Thyroid gland (tissue), 4 donors: ENCODE measurements around the gene FBLL1. TPM values are rescaled to one million over a fixed set of nuclear protein-coding genes. Genes with fewer than 3 reads are reported as not detected.
"Not testable (repeated sequence)": the region's sequence is repeated elsewhere in the genome, so short reads cannot be mapped to it uniquely, and the experiment has no call there.

Source experiments
- DNase-seq, 2 donors: peaks; one replicate each; pipeline ENCODE4 v3.0.0-alpha.2; 2019
- H3K27ac ChIP-seq, 3 donors: fragments of 200-600 bp; sonication (generic); 1 replicate in 2 of 3; 2 replicates in 1 of 3; pipeline ENCODE4 v1.5.1; 2016 to 2019; ENCODE audit warnings: mild to moderate bottlenecking in 1 of 3, moderate library complexity in 1 of 3
- H3K27me3 ChIP-seq: fragments of 200-600 bp; sonication (generic); one replicate; pipeline ENCODE4 v1.5.1; 2019
- H3K36me3 ChIP-seq, 2 donors: fragments of 200-600 bp; sonication (generic); one replicate each; pipeline ENCODE4 v1.5.1; 2016 to 2019
- H3K4me1 ChIP-seq, 2 donors: fragments of 200-600 bp; sonication (generic); one replicate each; pipeline ENCODE4 v1.5.1; 2017 to 2019
- H3K4me3 ChIP-seq, 3 donors: fragments of 200-600 bp; sonication (generic); replicated peaks in 1 of 3; 1 replicate in 2 of 3; 2 replicates in 1 of 3; pipeline ENCODE4 v1.5.1; 2016; ENCODE audit warnings: mild to moderate bottlenecking in 1 of 3
- H3K9me3 ChIP-seq: fragments of 200-600 bp; sonication (generic); one replicate; pipeline ENCODE4 v1.5.1; 2017
- POLR2A ChIP-seq, 2 donors: fragments of 450-650 bp; IDR thresholded peaks; one replicate each; pipeline ENCODE4 v1.6.1; 2017; ENCODE audit warnings: antibody characterized with exemption in 2 of 2, mild to moderate bottlenecking in 2 of 2, moderate library complexity in 1 of 2
- WGBS, 2 donors: methylation state at CpG; one replicate each; pipeline ENCODE4 v1.1.5; 2017; 5-methylcytosine and 5-hydroxymethylcytosine counted together
- intact Hi-C: fragments of 100-400 bp; cut with DNase I; formaldehyde crosslinking; loops from one replicate; pipeline ENCODE4 v1.15.1; 2023
- total RNA-seq, 4 donors: library from RNA; depleted of rRNA; stranded (reverse); fragments of >200 nt; gene quantifications; one replicate each; pipeline ENCODE4 v1.2.3, GENCODE V29; 2016
- TF ChIP-seq, protein P1 (sequence below), 6 experiments: fragments of 200-600 bp in 3 of 6; fragments of 450-650 bp in 3 of 6; sonication (generic) in 3 of 6; IDR thresholded peaks; one replicate each; pipeline ENCODE4 v1.5.1; 2016 to 2019; ENCODE audit warnings: antibody characterized with exemption in 6 of 6, mild to moderate bottlenecking in 2 of 6, inconsistent platforms in 1 of 6, moderate library complexity in 1 of 6

FBLL1 gene
- total RNA-seq, 4 donors from 2014 or later: not detected

DNA sequence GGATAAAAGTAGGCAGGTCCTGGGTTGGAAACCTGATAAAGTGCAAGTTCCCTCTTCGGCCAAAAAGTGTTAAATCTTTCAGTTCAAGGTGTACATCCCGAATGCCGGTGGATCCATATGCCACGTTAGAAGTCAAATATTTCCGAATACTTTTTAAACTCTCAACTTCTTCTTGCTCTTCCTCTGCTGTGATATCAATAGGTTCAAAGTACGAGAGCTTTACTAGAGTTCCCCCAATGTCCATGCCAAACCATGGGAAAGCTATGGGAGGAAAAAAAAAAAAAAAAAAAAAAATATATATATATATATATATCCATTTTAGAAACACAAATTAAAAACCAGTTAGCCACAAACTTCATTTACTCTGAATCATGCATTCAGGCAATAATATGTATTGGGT is 39.6 kb downstream of the FBLL1 start:
- intact Hi-C loops: no loop called here
- TF ChIP-seq POLR2A (IDR thresholded peaks at IDR 0.05): no peak
- TF ChIP-seq, protein P1, sequence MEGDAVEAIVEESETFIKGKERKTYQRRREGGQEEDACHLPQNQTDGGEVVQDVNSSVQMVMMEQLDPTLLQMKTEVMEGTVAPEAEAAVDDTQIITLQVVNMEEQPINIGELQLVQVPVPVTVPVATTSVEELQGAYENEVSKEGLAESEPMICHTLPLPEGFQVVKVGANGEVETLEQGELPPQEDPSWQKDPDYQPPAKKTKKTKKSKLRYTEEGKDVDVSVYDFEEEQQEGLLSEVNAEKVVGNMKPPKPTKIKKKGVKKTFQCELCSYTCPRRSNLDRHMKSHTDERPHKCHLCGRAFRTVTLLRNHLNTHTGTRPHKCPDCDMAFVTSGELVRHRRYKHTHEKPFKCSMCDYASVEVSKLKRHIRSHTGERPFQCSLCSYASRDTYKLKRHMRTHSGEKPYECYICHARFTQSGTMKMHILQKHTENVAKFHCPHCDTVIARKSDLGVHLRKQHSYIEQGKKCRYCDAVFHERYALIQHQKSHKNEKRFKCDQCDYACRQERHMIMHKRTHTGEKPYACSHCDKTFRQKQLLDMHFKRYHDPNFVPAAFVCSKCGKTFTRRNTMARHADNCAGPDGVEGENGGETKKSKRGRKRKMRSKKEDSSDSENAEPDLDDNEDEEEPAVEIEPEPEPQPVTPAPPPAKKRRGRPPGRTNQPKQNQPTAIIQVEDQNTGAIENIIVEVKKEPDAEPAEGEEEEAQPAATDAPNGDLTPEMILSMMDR (IDR thresholded peaks at IDR 0.05): no peak
- Histone ChIP-seq H3K27ac (no peak overlapping the region), H3K27me3 (no peaks in the 10 kb centered on the region), H3K36me3 (peaks cover 0 to 5% of the 10 kb centered on the region in 2 donors), H3K9me3 (no peaks in the 10 kb centered on the region), H3K4me3 (no peak overlapping the region), H3K4me1 (peaks cover 12 to 23% of the 10 kb centered on the region in 2 donors)
- no peak for DNase-seq
- WGBS, 2 donors: 97 to 99% methylated on average over 6 of the region's 6 CpGs

DNA sequence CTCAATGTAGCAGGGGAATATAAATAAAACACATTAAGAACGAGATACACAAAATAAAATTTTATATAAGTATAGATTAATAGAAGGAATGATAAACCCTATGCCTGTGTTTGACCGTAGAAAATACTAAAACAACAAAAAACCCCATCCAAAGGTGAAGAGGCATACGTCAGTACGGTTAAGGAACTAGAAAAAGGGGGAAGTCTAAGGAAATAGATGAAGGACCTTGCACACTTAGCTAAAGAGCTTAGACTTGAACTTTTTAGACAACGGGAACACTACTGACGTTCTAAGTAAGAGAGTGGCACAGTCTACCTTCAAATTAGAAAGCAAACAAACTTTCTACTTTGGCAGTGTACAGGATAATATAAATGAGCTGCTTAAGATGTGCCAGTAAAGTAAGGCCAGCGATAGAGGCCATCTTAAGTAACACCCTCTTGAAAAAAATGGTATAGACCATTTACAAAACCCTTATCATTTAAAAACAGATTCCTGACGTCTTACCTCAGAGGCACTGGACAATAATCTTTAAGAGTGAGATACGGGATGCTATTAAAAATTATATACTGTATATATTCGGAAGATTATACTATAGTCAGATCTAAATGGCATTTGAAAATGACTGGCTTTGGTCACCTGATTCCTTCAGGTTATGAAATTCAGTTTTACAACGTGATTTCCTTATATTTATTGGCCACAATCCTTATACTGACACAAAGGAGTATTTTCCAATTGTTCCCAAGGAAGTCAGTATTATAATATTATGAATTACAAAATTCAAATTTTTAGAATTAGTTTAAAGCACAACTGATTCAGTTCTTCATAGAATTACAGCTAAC is 41.6 kb downstream of the FBLL1 start:
- DNase-seq: no peak
- Histone ChIP-seq H3K27ac (no peak overlapping the region), H3K9me3 (no peaks in the 10 kb centered on the region), H3K36me3 (peaks cover 0 to 5% of the 10 kb centered on the region in 2 donors), H3K27me3 (no peaks in the 10 kb centered on the region), H3K4me1 (peaks cover 15 to 24% of the 10 kb centered on the region in 2 donors), H3K4me3 (no peak overlapping the region)
- intact Hi-C loops: no loop called here
- WGBS, 2 donors: 79 to 85% methylated on average over 11 of the region's 11 CpGs
- no peak for TF ChIP-seq POLR2A (IDR thresholded peaks at IDR 0.05)
- TF ChIP-seq, protein P1 (IDR thresholded peaks at IDR 0.05): no peak

GRCh38 chr5:168573663-168574062 is 44.6 kb downstream of the FBLL1 start:
- H3K4me3 ChIP-seq, H3K36me3 ChIP-seq, DNase-seq, H3K9me3 ChIP-seq, H3K27ac ChIP-seq, intact Hi-C loops, H3K27me3 ChIP-seq: not testable (repeated sequence)
- 98 to 100% methylated on average over 3 of the region's 3 CpGs for WGBS, 2 donors
- peaks cover 31 to 42% of the 10 kb centered on the region in 2 donors for H3K4me1 ChIP-seq

- Histone ChIP-seq H3K4me1 (peaks cover 31 to 42% of the 10 kb centered on the region in 2 donors), H3K27ac (peak overlapping the region; percentile 71 to 83 (median 72))
- 92 to 100% methylated on average over 1 of the region's 1 CpG for WGBS, 2 donors
- DNase-seq, H3K27me3 ChIP-seq, H3K4me3 ChIP-seq, H3K36me3 ChIP-seq, intact Hi-C loops, H3K9me3 ChIP-seq: not testable (repeated sequence)
Measured at GRCh38 chr5:168574156-168574555, 45.1 kb downstream of the FBLL1 start.

DNA sequence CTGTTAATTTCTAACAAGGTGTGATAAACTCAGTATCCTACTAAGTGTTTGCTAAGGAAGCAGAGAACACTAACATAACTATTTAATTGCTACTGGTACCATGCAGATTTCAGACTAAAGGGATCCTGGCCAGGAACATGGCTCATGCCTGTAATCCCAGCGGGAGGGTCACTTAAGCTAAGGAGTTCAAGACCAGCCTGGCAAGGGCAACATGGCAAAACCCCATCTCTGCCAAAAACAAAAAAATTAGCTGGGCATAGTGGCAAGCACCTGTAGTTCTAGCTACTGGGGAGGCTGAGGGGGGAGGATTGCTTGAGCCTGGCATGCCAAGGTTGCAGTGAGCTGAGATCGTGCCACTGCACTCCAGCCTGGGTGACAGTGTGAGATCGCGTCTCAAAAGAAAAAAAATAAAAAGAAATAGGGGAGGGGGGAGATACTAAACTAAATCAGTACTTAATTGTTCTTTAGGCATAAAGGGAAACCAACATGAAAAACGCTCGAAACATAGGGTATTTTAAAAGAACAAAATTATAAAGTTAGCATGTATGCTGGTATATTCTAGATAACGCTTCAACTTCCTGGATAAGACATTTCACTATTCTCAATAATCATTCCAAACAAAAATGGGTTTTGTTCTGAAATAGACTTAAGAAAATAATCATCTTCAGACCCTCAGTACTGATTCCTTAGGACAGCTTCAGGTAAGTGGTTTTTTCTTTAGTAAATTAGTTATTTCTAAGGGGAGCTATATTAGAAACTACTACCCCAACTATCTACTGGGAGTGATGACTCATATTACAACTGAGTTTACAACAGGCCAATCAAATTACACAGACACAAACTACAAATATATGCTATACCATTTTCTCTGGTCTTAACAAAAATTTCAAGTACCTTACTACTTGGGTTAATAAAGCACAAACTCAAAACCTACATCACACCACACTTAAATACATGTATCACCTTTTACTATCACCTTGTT is 46.6 kb downstream of the FBLL1 start:
- H3K4me3 ChIP-seq: no peak overlapping the region
- no peaks in the 10 kb centered on the region for H3K27me3 ChIP-seq
- no peaks in the 10 kb centered on the region for H3K9me3 ChIP-seq
- intact Hi-C loops: no loop called here
- 76 to 77% methylated on average over 7 of the region's 7 CpGs for WGBS, 2 donors
- TF ChIP-seq POLR2A (IDR thresholded peaks at IDR 0.05): no peak
- TF ChIP-seq, protein P1 (IDR thresholded peaks at IDR 0.05): no peak
- H3K27ac ChIP-seq: peak overlapping the region; percentile 71 to 83 (median 72)
- DNase-seq: peak; percentile 24 to 27
- H3K36me3 ChIP-seq: no peaks in the 10 kb centered on the region
- H3K4me1 ChIP-seq: peaks cover 36 to 46% of the 10 kb centered on the region in 2 donors
